GM10266 (cell line): ENCODE measurements around the gene SPOCK3.

ENCODE experiments used
- DNase-seq: peaks from one replicate; pipeline ENCODE4 v3.0.0; 2012; ENCODE audit errors: extremely low spot score
- TF ChIP-seq, protein P1 (sequence below): IDR thresholded peaks from 2 replicates; pipeline ENCODE4 v1.5.1; 2012; ENCODE audit warnings: mild to moderate bottlenecking, low read depth; ENCODE audit not compliant: control insufficient read depth, insufficient read depth; ENCODE audit errors: missing control alignments

SPOCK3 gene

DNA sequence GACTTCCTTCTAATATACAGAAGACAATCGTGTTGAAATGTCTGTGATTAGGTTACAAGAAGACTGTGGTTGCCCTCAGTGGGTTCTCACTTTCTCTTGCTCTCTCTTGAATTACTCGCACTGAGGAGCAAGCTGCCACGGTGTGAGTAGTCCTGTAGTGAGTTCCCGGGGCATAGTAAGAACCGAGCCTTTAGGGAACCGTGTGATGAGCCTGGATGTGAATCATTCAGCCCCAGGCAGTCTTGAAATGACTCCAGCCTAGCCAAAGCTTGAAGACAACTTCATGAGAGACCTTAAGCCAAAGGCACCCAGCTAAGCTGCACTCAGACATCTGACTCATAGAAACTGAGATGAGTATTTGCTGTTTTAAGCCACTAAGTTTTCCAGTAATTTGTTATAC is 292.7 kb downstream of the SPOCK3 start:
- TF ChIP-seq, protein P1, sequence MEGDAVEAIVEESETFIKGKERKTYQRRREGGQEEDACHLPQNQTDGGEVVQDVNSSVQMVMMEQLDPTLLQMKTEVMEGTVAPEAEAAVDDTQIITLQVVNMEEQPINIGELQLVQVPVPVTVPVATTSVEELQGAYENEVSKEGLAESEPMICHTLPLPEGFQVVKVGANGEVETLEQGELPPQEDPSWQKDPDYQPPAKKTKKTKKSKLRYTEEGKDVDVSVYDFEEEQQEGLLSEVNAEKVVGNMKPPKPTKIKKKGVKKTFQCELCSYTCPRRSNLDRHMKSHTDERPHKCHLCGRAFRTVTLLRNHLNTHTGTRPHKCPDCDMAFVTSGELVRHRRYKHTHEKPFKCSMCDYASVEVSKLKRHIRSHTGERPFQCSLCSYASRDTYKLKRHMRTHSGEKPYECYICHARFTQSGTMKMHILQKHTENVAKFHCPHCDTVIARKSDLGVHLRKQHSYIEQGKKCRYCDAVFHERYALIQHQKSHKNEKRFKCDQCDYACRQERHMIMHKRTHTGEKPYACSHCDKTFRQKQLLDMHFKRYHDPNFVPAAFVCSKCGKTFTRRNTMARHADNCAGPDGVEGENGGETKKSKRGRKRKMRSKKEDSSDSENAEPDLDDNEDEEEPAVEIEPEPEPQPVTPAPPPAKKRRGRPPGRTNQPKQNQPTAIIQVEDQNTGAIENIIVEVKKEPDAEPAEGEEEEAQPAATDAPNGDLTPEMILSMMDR, result no peak
- DNase-seq, result no peak

DNA sequence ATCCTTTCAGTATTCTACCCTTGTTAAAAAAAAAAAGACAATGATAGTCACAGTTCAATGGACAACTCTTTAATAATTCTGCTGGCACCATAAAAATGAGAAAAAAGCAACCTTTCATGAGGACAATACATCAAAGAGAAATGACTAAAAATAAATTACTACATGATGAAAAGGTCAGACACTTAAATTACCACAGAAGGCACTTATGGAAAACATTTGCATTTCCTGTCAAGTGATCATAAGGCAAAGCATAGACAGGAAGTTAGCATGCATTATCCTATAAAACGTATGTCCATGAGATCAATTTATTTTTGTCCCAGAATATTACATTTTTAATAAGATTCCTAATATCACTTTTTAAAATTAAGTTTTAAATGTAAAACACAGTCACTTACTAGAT is 303.8 kb downstream of the SPOCK3 start:
- TF ChIP-seq, protein P1, result no peak
- no peak for DNase-seq

DNA sequence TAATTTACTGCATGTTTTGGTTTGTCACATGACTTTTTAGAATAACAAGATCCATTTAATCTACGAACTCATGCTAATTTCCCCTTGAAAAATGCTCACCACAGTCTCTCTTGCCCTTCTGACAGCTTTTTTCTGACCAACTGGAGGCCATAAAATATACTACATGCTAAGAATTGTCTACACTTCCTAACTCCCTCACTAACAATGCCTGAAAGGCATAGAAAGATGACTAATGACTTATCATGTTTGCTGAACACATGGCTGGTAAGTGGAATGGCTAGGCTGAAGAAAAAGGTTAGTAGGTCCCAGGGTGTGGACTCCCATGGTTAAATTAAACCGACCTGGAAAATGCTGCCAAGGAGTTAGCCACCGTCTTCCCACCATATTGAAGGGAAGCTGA is 309.9 kb downstream of the SPOCK3 start:
- TF ChIP-seq, protein P1, result no peak
- no peak for DNase-seq

DNA sequence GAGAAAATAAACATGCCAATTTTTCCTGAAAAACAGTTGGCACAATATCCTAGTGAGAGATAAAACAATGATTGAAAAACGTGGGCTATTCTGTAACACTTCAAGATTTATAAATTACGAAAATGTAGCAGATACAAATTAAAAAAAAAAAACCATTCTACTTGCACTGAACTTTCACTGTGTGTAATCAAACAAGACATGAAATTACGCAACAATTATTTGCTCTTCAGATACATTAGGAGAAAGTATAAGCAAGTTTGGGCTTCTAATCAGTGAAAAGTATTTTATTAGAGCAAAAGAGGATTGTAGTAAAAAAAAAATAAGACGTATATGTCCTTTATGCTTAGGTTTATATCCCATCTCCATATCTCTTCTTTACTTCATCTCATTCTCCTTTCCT is 320.4 kb downstream of the SPOCK3 start:
- TF ChIP-seq, protein P1, result no peak
- no peak for DNase-seq

DNA sequence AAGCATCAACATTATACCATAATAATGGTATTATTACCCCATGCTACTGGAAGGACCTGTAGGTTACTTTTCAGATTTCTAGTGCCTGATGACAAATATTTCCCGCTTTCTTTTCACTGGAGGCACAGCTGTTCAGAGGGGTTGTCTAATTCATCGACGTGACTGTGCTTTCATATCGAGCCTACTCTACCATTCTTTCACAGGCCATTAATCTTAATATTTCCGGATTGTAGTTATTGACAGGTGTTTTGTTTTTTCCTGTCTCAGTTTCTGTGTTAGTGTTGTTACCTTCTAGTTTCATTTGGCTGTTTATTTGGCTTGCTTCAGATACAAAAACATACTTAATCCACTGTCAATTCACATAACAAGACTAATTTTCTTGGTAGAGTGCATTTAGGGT is 330.9 kb downstream of the SPOCK3 start:
- DNase-seq, result no peak
- TF ChIP-seq, protein P1, result no peak

DNA sequence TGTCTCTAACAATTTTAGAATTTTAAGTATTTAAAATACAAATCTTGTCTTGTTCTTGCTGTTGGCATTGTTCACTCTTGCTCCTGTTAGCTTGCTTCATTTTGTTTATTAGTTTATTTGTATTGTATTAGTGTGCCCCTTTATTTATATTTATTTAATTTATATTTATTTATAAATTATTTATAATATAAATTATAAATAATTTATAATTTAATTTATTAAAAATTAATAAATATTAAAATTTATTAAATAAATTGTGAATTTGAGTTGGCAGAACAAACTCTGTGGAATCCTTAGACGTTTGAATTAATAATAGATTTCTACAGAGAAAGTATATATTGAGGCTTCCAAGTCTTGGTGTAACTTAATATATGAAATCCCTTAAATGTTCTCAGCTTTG is 331.4 kb downstream of the SPOCK3 start:
- DNase-seq, result no peak
- TF ChIP-seq, protein P1, result no peak

DNA sequence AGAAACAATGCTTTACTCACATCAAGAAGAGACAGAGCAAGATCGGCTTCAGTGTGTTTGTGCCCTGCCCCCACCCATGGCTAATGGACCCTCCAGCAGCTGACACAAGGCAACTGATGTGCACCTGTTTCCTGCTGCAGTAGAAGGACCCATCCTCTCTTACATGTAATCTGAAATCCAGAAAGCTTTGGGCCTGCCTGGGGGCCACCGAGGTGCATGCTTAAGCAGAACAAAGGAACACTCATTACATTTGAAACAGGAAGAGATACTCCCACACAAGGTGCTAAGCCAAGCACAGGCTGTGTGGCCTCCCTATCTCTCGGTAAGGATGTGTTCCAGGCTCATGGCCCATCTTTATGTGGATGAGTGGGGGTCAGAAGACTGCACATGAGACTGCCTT is 338.0 kb downstream of the SPOCK3 start:
- TF ChIP-seq, protein P1, result no peak
- DNase-seq, result no peak
